Left lung (tissue), 10 donors: ENCODE measurements around the gene SLC25A19. TPM values are rescaled to one million over a fixed set of nuclear protein-coding genes. Genes with fewer than 3 reads are reported as not detected.

Experiments
- ATAC-seq: fragments of 200-7000 bp; cut with Tn5 transposase; one replicate; pipeline ENCODE4 v1.9.1; 2020; ENCODE audit warnings: moderate library complexity
- DNase-seq, 4 donors: peaks; one replicate each; pipeline ENCODE4 v3.0.0-alpha.2; 2013 to 2020
- H3K27ac ChIP-seq, 2 donors: fragments of 200-600 bp; sonication (generic) in 1 of 2; one replicate each; pipeline versions ENCODE4 v1.5.0 to v1.8.0; 2020 to 2021
- H3K27me3 ChIP-seq, 2 donors: fragments of 200-600 bp; sonication (generic) in 1 of 2; one replicate each; pipeline versions ENCODE4 v1.5.0 to v1.8.0; 2020 to 2021
- H3K36me3 ChIP-seq, 2 donors: fragments of 200-600 bp; sonication (generic) in 1 of 2; one replicate each; pipeline versions ENCODE4 v1.5.0 to v1.8.0; 2020 to 2021
- H3K4me1 ChIP-seq, 2 donors: fragments of 200-600 bp; one replicate each; pipeline ENCODE4 v1.8.0; 2021
- H3K4me3 ChIP-seq, 2 donors: fragments of 200-600 bp; sonication (generic) in 1 of 2; one replicate each; pipeline versions ENCODE4 v1.5.0 to v1.8.0; 2020 to 2021; ENCODE audit warnings: mild to moderate bottlenecking in 1 of 2
- H3K9me3 ChIP-seq, 2 donors: fragments of 200-600 bp; sonication (generic) in 1 of 2; one replicate each; pipeline versions ENCODE4 v1.5.0 to v1.8.0; 2020 to 2021
- intact Hi-C, 2 donors: fragments of 100-400 bp; cut with DNase I; formaldehyde crosslinking; loops; one replicate each; pipeline versions ENCODE4 v1.11.2 to v1.14.2; 2022
- polyA plus RNA-seq, 6 donors: library from polyadenylated mRNA; unstranded; fragments of 120-200 nt; gene quantifications; one replicate each; pipeline ENCODE4 v1.2.1, GENCODE V29; 2013; ENCODE audit not compliant: insufficient read length in 6 of 6
- total RNA-seq, 2 donors: library from RNA; stranded (reverse); fragmentation: NEBNext Ultra II Directional; extraction: Animal tissue kit (Norgen Biotek cat#: 25700); gene quantifications; one replicate each; pipeline ENCODE4 v1.2.1, GENCODE V29; 2021
- TF ChIP-seq, protein P1 (sequence below), 2 donors: fragments of 200-600 bp; sonication (generic) in 1 of 2; IDR thresholded peaks; one replicate each; pipeline versions ENCODE4 v1.5.0 to v1.8.0; 2021; ENCODE audit warnings: antibody characterized with exemption in 2 of 2
- donor health status: DM: no; HTN: yes; CAD: no.
- donor health status: DM: no; HTN: no; CAD: no.

SLC25A19 gene
- total and polyA plus RNA-seq, 8 donors = 5.9 to 29.7 (median 7.4) TPM

DNA sequence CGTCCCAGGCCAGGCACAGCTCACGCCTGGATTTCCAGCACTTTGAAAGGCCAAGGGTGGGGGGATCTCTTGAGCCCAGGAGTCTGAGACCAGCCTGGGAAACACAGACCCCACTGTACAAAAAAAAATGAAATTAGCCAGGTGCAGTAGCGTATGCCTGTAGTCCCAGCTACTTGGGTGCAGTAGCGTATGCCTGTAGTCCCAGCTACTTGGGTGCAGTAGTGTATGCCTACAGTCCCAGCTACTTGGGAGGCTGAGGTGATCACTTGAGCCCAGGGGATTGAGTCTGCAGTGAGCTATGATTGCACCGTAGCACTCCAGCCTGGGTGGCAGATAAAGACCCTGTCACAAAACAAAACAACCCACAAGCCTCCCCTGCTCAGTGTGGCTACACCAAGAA, 27.0 kb upstream of the SLC25A19 start:
- Histone ChIP-seq H3K9me3 (no peaks in the 10 kb centered on the region), H3K4me3 (no peak overlapping the region), H3K27ac (peak overlapping the region in 1 of 2 donors; percentile 87), H3K27me3 (no peaks in the 10 kb centered on the region), H3K4me1 (peaks cover 0 to 74% of the 10 kb centered on the region in 2 donors), H3K36me3 (peaks cover 0 to 41% of the 10 kb centered on the region in 2 donors)
- intact Hi-C loops = no loop called here
- DNase-seq (no peak), ATAC-seq (no peak)
- TF ChIP-seq, protein P1, sequence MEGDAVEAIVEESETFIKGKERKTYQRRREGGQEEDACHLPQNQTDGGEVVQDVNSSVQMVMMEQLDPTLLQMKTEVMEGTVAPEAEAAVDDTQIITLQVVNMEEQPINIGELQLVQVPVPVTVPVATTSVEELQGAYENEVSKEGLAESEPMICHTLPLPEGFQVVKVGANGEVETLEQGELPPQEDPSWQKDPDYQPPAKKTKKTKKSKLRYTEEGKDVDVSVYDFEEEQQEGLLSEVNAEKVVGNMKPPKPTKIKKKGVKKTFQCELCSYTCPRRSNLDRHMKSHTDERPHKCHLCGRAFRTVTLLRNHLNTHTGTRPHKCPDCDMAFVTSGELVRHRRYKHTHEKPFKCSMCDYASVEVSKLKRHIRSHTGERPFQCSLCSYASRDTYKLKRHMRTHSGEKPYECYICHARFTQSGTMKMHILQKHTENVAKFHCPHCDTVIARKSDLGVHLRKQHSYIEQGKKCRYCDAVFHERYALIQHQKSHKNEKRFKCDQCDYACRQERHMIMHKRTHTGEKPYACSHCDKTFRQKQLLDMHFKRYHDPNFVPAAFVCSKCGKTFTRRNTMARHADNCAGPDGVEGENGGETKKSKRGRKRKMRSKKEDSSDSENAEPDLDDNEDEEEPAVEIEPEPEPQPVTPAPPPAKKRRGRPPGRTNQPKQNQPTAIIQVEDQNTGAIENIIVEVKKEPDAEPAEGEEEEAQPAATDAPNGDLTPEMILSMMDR (IDR thresholded peaks at IDR 0.05) = no peak

DNA sequence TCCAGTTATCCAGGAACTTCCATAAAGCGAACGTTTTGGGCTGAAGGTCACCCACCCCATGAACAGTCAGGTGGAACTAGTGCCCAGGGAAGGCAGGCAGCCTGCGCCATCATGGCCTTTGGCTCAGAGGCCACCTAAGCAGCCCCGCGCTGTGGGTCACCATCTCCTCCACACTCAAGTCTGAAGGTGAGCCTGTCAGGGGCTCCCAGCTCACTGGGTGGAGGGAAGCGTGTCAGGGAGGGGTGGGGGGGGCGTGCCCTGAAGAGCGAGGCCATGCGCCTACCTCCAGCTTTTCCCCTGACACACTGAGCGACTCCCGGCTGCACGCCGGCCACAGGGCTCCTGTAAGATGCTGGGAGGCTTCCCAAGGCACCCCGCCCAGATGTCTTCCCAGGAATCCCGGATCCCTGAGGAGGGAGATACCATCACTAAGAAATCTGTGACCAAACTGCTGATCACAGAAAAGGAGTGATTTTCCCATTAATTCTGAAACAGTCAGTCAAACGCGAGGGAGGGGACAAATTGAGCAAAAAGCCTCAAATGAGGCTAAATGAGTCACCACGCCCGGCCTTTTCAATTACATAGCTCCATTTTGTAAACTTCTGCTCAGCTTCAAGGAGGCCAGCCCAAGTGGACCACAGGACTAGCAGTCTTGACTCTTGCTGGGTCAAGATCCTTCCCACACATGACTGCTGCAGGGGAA, 26.5 kb upstream of the SLC25A19 start:
- H3K4me3 ChIP-seq = no peak overlapping the region
- H3K4me1 ChIP-seq = peaks cover 0 to 80% of the 10 kb centered on the region in 2 donors
- peaks cover 0 to 36% of the 10 kb centered on the region in 2 donors for H3K36me3 ChIP-seq
- H3K27ac ChIP-seq = peak overlapping the region in 1 of 2 donors; percentile 87
- H3K27me3 ChIP-seq = no peaks in the 10 kb centered on the region
- no peaks in the 10 kb centered on the region for H3K9me3 ChIP-seq
- intact Hi-C loops = no loop called here
- TF ChIP-seq, protein P1 (IDR thresholded peaks at IDR 0.05) = no peak
- ATAC-seq (peak; percentile 23), DNase-seq (no peak)

DNA sequence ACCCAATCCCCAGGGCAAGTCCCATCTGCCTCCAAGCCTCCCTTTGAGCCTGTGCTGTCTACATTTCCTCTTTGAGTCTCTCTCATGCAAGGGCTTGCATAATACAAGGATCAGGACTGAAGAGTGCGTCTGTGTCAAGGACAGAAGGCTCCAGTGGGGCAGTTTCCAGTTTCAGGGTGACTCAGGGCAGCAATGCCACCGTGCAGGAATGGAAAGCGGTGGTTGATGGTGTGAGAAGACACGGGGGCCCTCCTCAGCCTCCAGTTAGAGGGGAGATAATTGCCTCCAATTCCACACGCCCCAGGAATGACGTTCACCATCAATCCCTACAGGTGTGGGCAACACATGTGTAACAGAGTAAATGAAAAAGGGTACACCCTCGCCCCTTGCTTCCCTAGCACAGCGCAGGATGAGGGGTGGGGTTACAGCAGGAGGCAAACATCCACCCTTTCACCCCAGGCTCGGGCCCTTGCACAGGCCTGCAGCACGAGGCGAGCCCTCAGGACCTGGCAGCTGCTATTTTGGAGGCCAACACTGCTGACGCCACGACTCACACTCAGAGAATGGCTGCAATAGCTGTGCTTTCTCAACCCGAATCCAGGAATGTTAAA, 24.8 kb upstream of the SLC25A19 start:
- DNase-seq = peak in 1 of 4 donors; percentile 64
- intact Hi-C loops = no loop called here

DNA sequence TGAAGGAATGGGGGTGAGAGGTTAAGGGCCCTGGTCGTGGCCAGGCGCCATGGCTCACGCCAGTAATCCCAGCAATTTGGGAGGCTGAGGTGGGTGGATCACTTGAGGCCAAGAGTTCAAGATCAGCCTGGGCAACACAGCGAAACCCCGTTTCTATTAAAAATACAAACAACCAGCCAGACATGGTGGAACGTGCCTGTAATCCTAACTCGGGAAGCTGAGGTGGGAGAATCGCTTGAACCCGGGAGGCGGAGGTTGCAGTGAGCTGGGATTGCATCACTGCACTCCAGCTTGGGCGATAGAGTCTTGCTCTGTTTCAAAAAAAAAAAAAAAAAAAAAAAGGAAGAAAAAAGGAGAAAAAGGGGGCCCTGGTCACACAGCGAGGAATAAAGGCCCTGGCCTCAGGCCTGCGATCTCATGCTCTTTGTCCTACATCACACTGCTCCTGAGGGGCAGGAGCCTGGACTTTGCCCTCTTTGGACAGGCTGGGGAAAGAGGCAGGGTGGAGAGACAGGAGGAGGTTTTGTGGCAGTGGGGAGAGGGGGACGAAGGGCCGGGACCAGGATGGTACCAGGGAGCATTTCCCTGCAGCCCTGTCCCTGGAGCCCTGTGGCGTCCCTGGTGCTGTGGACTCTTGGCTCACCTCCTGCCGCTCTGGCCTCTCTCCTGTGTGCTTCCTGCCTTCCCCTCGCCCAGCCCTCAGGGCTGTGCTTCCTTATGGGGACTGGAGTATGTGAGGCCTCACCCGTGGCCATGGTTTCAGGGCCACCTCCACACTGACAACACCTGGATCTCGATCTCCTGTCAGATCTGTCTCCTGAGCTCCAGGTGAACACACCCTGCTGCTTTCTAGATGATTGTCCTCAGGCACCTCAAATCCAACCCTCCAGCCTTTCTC, 19.7 kb upstream of the SLC25A19 start:
- Histone ChIP-seq H3K27ac (peak overlapping the region; percentile 48 to 87), H3K4me1 (peaks cover 0 to 75% of the 10 kb centered on the region in 2 donors), H3K9me3 (no peaks in the 10 kb centered on the region), H3K4me3 (no peak overlapping the region), H3K36me3 (no peaks in the 10 kb centered on the region), H3K27me3 (no peaks in the 10 kb centered on the region)
- TF ChIP-seq, protein P1 (IDR thresholded peaks at IDR 0.05) = no peak
- ATAC-seq = peak; percentile 61
- peak in 2 of 4 donors; percentile 54 to 83 for DNase-seq
- intact Hi-C loops = no loop called here

More for the DNA sequence above, 24.8 kb upstream of the SLC25A19 start:
- Histone ChIP-seq H3K4me3 (no peak overlapping the region), H3K27ac (peak overlapping the region; percentile 16 to 87), H3K9me3 (no peaks in the 10 kb centered on the region), H3K27me3 (no peaks in the 10 kb centered on the region), H3K36me3 (peaks cover 0 to 19% of the 10 kb centered on the region in 2 donors), H3K4me1 (peaks cover 0 to 96% of the 10 kb centered on the region in 2 donors)
- peak; percentile 54 for ATAC-seq
- TF ChIP-seq, protein P1 (IDR thresholded peaks at IDR 0.05) = no peak
